Transverse colon (tissue), 4 donors: ENCODE results near the gene PRKCA. TPM values are rescaled to one million over a fixed set of nuclear protein-coding genes. Genes with fewer than 3 reads are reported as not detected.

Experiments
- DNase-seq: peaks from one replicate; pipeline ENCODE4 v3.0.0-alpha.2; 2019
- H3K27ac ChIP-seq, 4 donors: fragments of 200-600 bp; sonication (generic); 2 replicates each; pipeline ENCODE4 v1.5.1; 2016 to 2018; ENCODE audit warnings: inconsistent platforms in 4 of 4
- H3K27me3 ChIP-seq: fragments of 200-600 bp; sonication (generic); 2 replicates; pipeline ENCODE4 v1.5.1; 2017; ENCODE audit warnings: inconsistent platforms
- H3K36me3 ChIP-seq, 4 donors: fragments of 200-600 bp; sonication (generic); 2 replicates each; pipeline ENCODE4 v1.5.1; 2017 to 2019; ENCODE audit warnings: inconsistent platforms in 4 of 4
- H3K4me1 ChIP-seq, 4 donors: fragments of 200-600 bp; sonication (generic); 2 replicates each; pipeline ENCODE4 v1.5.1; 2017 to 2020; ENCODE audit warnings: inconsistent platforms in 4 of 4
- H3K4me3 ChIP-seq, 4 donors: fragments of 200-600 bp; sonication (generic); 1 replicate in 1 of 4; 2 replicates in 3 of 4; pipeline versions ENCODE4 v1.5.1 to v1.6.1; 2017 to 2019; ENCODE audit warnings: inconsistent platforms in 4 of 4
- H3K9me3 ChIP-seq, 2 donors: fragments of 200-600 bp; sonication (generic); 2 replicates each; pipeline ENCODE4 v1.5.1; 2017 to 2019; ENCODE audit warnings: inconsistent platforms in 2 of 2
- EP300 ChIP-seq: sonication (generic); formaldehyde crosslinking; IDR thresholded peaks from one replicate; pipeline ENCODE4 v1.6.1; 2017; ENCODE audit warnings: antibody characterized with exemption, low read depth
- POLR2A ChIP-seq: fragments of 450-650 bp; IDR thresholded peaks from one replicate; pipeline ENCODE4 v1.6.1; 2016; ENCODE audit warnings: antibody characterized with exemption, mild to moderate bottlenecking, moderate library complexity
- POLR2AphosphoS5 ChIP-seq, 3 donors: sonication (generic); formaldehyde crosslinking; IDR thresholded peaks; one replicate each; pipeline ENCODE4 v1.6.1; 2016; ENCODE audit warnings: antibody characterized with exemption in 3 of 3
- WGBS, 2 donors: methylation state at CpG; one replicate each; pipeline ENCODE4 v1.1.5; 2018; ENCODE audit warnings: low coverage in 1 of 2; 5-methylcytosine and 5-hydroxymethylcytosine counted together
- in situ Hi-C, 4 donors: fragments of 200-750 bp; cut with MboI; loops; one replicate each; pipeline versions ENCODE4 v1.15.0 to v1.15.1; 2017; ENCODE audit warnings: low sequenced_read_pairs in 3 of 4, low pct_ligation_motif_present in 1 of 4, low pct_unique_long_range_greater_than_20kb in 1 of 4
- intact Hi-C: fragments of 100-400 bp; cut with DNase I; formaldehyde crosslinking; loops from one replicate; pipeline ENCODE4 v1.15.1; 2023; ENCODE audit warnings: low total_unique reads
- total RNA-seq, 4 donors: library from RNA; depleted of rRNA; stranded (reverse); fragments of >200 nt; gene quantifications; one replicate each; pipeline ENCODE4 v1.1.0, GENCODE V29; 2016
- TF ChIP-seq, protein P1 (sequence below), 5 experiments: fragments of 200-600 bp in 3 of 5; fragments of 450-650 bp in 2 of 5; sonication (generic) in 3 of 5; IDR thresholded peaks; 1 replicate in 2 of 5; 2 replicates in 3 of 5; pipeline ENCODE4 v1.5.1; 2016 to 2017; ENCODE audit warnings: antibody characterized with exemption in 5 of 5, inconsistent platforms in 3 of 5, mild to moderate bottlenecking in 2 of 5, moderate library complexity in 1 of 5

Gene PRKCA
- total RNA-seq, 4 donors from 2014 or later: 16.1 to 49.7 (median 31.7) TPM

DNA sequence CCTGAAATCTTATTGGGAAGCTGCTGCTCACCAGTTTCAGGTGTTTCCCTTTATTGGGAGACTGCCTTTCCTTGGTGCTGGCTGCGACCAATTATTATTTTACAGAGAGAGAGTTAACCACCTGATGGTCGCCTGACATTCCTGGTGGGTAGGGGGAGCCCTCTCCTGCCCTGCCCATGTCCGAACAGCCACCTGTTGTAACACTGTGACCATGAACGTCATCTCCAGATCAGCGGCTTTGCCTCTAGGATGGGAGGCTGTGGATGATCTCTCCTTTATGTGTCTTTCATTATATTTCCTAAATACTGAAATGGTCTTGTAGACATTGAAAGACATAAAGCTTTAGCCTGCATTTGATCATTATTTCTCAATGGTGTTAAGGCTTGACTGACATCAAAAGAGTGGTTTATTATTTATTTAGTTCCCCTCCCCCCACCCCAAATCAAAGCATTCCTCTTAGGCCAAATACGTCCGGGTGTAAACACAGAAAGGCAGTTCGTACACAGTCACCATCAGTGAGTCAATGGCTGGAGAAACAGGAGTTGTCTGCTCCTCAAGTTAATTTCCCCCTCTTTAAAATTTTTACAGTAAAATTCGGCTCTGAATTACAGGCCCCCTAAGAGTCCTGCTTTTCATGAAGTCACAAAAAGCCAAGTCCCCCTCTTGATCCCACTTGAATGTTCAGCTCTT is 474.7 kb downstream of the PRKCA start:
- H3K4me3 ChIP-seq: no peak overlapping the region
- TF ChIP-seq POLR2A (no peak), EP300 (no peak), POLR2AphosphoS5 (IDR thresholded peaks at IDR 0.05) (no peak)
- TF ChIP-seq, protein P1, sequence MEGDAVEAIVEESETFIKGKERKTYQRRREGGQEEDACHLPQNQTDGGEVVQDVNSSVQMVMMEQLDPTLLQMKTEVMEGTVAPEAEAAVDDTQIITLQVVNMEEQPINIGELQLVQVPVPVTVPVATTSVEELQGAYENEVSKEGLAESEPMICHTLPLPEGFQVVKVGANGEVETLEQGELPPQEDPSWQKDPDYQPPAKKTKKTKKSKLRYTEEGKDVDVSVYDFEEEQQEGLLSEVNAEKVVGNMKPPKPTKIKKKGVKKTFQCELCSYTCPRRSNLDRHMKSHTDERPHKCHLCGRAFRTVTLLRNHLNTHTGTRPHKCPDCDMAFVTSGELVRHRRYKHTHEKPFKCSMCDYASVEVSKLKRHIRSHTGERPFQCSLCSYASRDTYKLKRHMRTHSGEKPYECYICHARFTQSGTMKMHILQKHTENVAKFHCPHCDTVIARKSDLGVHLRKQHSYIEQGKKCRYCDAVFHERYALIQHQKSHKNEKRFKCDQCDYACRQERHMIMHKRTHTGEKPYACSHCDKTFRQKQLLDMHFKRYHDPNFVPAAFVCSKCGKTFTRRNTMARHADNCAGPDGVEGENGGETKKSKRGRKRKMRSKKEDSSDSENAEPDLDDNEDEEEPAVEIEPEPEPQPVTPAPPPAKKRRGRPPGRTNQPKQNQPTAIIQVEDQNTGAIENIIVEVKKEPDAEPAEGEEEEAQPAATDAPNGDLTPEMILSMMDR (IDR thresholded peaks at IDR 0.05): no peak
- no peaks in the 10 kb centered on the region for H3K9me3 ChIP-seq
- in situ Hi-C loops: no loop called here
- peaks cover 0 to 4% (median 0%) of the 10 kb centered on the region in 4 donors for H3K36me3 ChIP-seq
- H3K4me1 ChIP-seq: no peaks in the 10 kb centered on the region
- intact Hi-C loops: no loop called here
- DNase-seq: no peak
- 75 to 87% methylated on average over 7 to 9 of the region's 9 CpGs for WGBS, 2 donors
- no peaks in the 10 kb centered on the region for H3K27me3 ChIP-seq
- H3K27ac ChIP-seq: no peak overlapping the region

DNA sequence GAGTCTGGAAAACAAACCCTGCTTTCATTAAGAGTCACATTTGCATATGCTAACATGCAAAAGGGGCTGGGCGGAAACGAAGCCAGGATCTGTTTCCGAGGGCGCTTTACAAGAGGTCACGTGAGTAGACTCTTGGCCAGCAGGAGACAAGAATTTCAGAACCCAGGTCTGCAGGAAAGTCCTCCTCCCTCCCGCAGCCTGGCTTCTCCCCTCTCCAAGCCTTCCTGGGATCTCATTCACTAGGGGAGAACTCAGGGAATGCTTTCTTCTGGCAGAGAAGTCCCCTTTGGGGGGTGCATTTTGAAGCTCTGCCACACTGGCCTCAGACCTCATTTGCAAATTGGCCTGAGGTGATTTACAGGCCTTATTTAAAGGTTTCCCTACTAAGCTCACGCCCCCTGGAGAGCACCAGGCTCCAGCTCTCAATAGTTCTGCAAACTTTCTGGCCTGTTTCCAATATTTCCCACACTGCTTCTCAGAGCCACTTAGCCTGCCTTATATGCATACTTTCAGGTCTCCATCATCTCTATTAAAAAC is 475.3 kb downstream of the PRKCA start:
- H3K27me3 ChIP-seq: no peaks in the 10 kb centered on the region
- H3K4me1 ChIP-seq: no peaks in the 10 kb centered on the region
- peaks cover 0 to 4% (median 0%) of the 10 kb centered on the region in 4 donors for H3K36me3 ChIP-seq
- no peak overlapping the region for H3K4me3 ChIP-seq
- 75% methylated on average over 7 of the region's 7 CpGs; no CpG with 5 or more reads in 1 of the 2 donors for WGBS, 2 donors
- no peaks in the 10 kb centered on the region for H3K9me3 ChIP-seq
- in situ Hi-C loops (no loop called here), intact Hi-C loops (no loop called here)
- no peak overlapping the region for H3K27ac ChIP-seq
- DNase-seq: no peak
- no peak for TF ChIP-seq POLR2A
- TF ChIP-seq, protein P1 (IDR thresholded peaks at IDR 0.05): no peak
- TF ChIP-seq POLR2AphosphoS5 (IDR thresholded peaks at IDR 0.05): no peak
- no peak for TF ChIP-seq EP300

DNA sequence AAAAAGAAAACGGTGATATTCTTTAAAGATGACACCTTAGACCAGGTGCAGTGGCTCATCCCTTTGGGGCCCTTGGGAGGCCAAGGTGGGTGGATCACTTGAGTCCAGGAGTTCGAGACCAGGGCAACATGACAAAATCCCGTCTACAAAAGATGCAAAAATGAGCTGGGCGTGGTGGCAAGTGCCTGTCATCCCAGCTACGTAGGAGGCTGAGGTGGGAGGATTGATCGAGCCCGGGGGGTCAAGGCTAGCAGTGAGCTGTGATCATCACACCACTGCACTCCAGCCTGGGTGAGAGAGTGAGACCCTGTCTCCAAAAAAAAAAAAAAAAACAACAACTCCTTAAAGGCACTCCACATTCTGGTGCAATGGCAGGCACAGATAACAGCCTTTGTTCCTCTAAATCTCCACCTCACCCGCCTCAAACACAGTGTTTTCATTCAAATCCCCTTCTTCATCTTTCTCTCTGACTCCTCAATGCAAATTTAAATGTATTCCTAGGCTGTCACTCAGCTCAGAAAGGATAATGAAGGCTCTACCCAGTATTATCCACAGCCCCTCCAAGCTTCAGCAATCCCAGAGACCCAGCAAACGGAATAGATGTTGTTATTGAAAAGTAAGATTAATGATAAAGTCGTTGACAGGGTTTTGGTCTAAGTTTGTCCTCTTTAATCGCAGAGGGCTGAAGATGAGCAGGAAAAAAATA is 476.3 kb downstream of the PRKCA start:
- no peak for DNase-seq
- WGBS, 2 donors: 88 to 92% methylated on average over 11 of the region's 11 CpGs
- intact Hi-C loops (no loop called here), in situ Hi-C loops (no loop called here)
- Histone ChIP-seq H3K9me3 (no peaks in the 10 kb centered on the region), H3K36me3 (peaks cover 0 to 4% (median 0%) of the 10 kb centered on the region in 4 donors), H3K4me1 (no peaks in the 10 kb centered on the region), H3K4me3 (no peak overlapping the region), H3K27ac (no peak overlapping the region), H3K27me3 (no peaks in the 10 kb centered on the region)
- TF ChIP-seq POLR2A (no peak), EP300 (no peak), POLR2AphosphoS5 (IDR thresholded peaks at IDR 0.05) (no peak)
- TF ChIP-seq, protein P1 (IDR thresholded peaks at IDR 0.05): no peak

DNA sequence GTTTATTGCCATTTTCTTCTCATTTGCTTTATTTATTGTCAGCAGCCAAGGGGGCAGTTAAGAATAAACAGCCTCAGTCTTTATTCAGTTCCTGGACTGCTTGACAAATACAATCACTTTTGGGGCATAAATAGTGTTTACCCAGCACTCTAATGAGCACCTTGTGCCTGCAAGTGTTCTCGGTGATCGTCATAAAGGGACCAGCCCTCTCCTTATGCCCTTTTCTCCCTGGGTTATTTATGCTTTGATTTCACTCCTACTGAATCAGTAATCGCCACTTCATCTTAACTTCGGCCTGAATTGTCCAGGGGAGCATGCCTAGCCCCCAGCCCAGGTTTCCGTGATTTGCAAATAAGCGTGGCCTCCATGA is 476.8 kb downstream of the PRKCA start:
- H3K4me1 ChIP-seq: no peaks in the 10 kb centered on the region
- in situ Hi-C loops (no loop called here), intact Hi-C loops (no loop called here)
- no peaks in the 10 kb centered on the region for H3K9me3 ChIP-seq
- WGBS, 2 donors: 55 to 79% methylated on average over 5 to 6 of the region's 6 CpGs
- TF ChIP-seq POLR2A (no peak), EP300 (no peak), POLR2AphosphoS5 (IDR thresholded peaks at IDR 0.05) (no peak)
- TF ChIP-seq, protein P1 (IDR thresholded peaks at IDR 0.05): no peak
- H3K27ac ChIP-seq: no peak overlapping the region
- H3K27me3 ChIP-seq: no peaks in the 10 kb centered on the region
- peaks cover 0 to 4% (median 0%) of the 10 kb centered on the region in 4 donors for H3K36me3 ChIP-seq
- H3K4me3 ChIP-seq: no peak overlapping the region
- DNase-seq: no peak
